CD4-positive, alpha-beta T cell treated with Interleukin-21 for 1 hour (primary cell): ENCODE measurements around the gene AEN.
A peak's percentile ranks its signal among the peaks of the same experiment; 100 is the strongest.

Experiments
- DNase-seq: peaks from one replicate; pipeline ENCODE4 v3.0.0-alpha.2; 2020

AEN gene

GRCh38 chr15:88652456-88653199 lies 31.5 kb downstream of the AEN start:
- no peak for DNase-seq

GRCh38 chr15:88653200-88654064 lies 32.3 kb downstream of the AEN start:
- no peak for DNase-seq

GRCh38 chr15:88654430-88655102 lies 33.4 kb downstream of the AEN start:
- no peak for DNase-seq

GRCh38 chr15:88655103-88655553 lies 34.0 kb downstream of the AEN start:
- DNase-seq = no peak

- DNase-seq = no peak
Observed at GRCh38 chr15:88655800-88656488, 34.8 kb downstream of the AEN start.

- no peak for DNase-seq
Observed at GRCh38 chr15:88656760-88657221, 35.7 kb downstream of the AEN start.

- DNase-seq = peak; percentile 1
Observed at GRCh38 chr15:88657326-88658069, 36.4 kb downstream of the AEN start.

GRCh38 chr15:88658070-88658965 lies 37.2 kb downstream of the AEN start:
- DNase-seq = no peak

- DNase-seq = peak; percentile 0
Observed at GRCh38 chr15:88658972-88659931, 38.1 kb downstream of the AEN start.

- no peak for DNase-seq
Observed at GRCh38 chr15:88661041-88661700, 40.0 kb downstream of the AEN start.

- DNase-seq = no peak
Observed at GRCh38 chr15:88661761-88662556, 40.8 kb downstream of the AEN start.

- DNase-seq = no peak
Observed at GRCh38 chr15:88663141-88663621, 42.0 kb downstream of the AEN start.

- peak; percentile 74 for DNase-seq
Observed at GRCh38 chr15:88664151-88664778, 43.1 kb downstream of the AEN start.

- no peak for DNase-seq
Observed at GRCh38 chr15:88674661-88675060, 53.5 kb downstream of the AEN start.

- DNase-seq = no peak
Observed at GRCh38 chr15:88678755-88679154, 57.6 kb downstream of the AEN start.

- DNase-seq = no peak
Observed at GRCh38 chr15:88680241-88681001, 59.3 kb downstream of the AEN start.
